Stimulated activated CD4-positive, alpha-beta T cell treated with anti-CD3 and anti-CD28 coated beads, Interleukin-4, amount 100 ng/mL, for 1 hour (primary cell): ENCODE measurements around the gene GTPBP2.

Experiments used
- DNase-seq: peaks from one replicate; pipeline ENCODE4 v3.0.0-alpha.2; 2020

Gene GTPBP2

GRCh38 chr6:43575772-43576551 lies 53.1 kb downstream of the GTPBP2 start, which contains the start of the genes POLH and XPO5:
Gene POLH, plus strand, starts transcription at chr6:43576185. Its CDS starts 6,135 bp downstream, at chr6:43582320.
Gene XPO5, minus strand, starts transcription at chr6:43576038. Its CDS starts 174 bp downstream, at chr6:43575864.
- peak; percentile 92 for DNase-seq

GRCh38 chr6:43575105-43575771 lies 53.8 kb downstream of the GTPBP2 start:
- peak; percentile 48 for DNase-seq

GRCh38 chr6:43572015-43572414 lies 57.0 kb downstream of the GTPBP2 start:
- no peak for DNase-seq

- no peak for DNase-seq
Measured at GRCh38 chr6:43570876-43571441, 58.1 kb downstream of the GTPBP2 start.
